Measurements from ENCODE around the gene ARFRP1. TPM values are rescaled to one million over a fixed set of nuclear protein-coding genes. Genes with fewer than 3 reads are reported as not detected.
A peak's percentile ranks its signal among the peaks of the same experiment; 100 is the strongest.

ARFRP1 gene
- total RNA-seq, 4 donors from 2014 or later: 43.6 to 52.1 (median 46.7) TPM

GRCh38 chr20:63706852-63707557 lies 771 bp downstream of the ARFRP1 start:
- intact Hi-C loops (cut with DNase I): no loop called here
- DNase-seq: peak; percentile 42
- whole genome bisulfite sequencing, 2 donors: 13% methylated on average over 15 to 29 of the region's 56 CpGs

GRCh38 chr20:63706027-63706695 lies 1.6 kb downstream of the ARFRP1 start:
- Histone ChIP-seq H3K9me3 (no peaks in the 10 kb centered on the region), H3K27ac (peak overlapping the region in 1 of 3 donors; percentile 28), H3K4me3 (replicated peaks in 1 of 3) (peak overlapping the region in 1 of 3 donors; percentile 88), H3K4me1 (peaks cover 18 to 20% of the 10 kb centered on the region in 2 donors), H3K27me3 (no peaks in the 10 kb centered on the region), H3K36me3 (peaks cover 0 to 19% of the 10 kb centered on the region in 2 donors)
- TF ChIP-seq CTCF (IDR thresholded peaks at IDR 0.05) (no peak), POLR2A (IDR thresholded peaks at IDR 0.05) (no peak)
- 79 to 83% methylated on average over 12 of the region's 12 CpGs for WGBS, 2 donors
- DNase-seq: no peak
- intact Hi-C loops (cut with DNase I): no loop called here

More at GRCh38 chr20:63706852-63707557, 771 bp downstream of the ARFRP1 start:
- Histone ChIP-seq H3K4me1 (peaks cover 18 to 20% of the 10 kb centered on the region in 2 donors), H3K36me3 (peaks cover 4 to 20% of the 10 kb centered on the region in 2 donors), H3K27me3 (no peaks in the 10 kb centered on the region), H3K9me3 (no peaks in the 10 kb centered on the region), H3K4me3 (replicated peaks in 1 of 3) (peak overlapping the region; percentile 80 to 93 (median 88)), H3K27ac (peak overlapping the region; percentile 59 to 80 (median 76))
- no peak for TF ChIP-seq POLR2A (IDR thresholded peaks at IDR 0.05)
- TF ChIP-seq CTCF (IDR thresholded peaks at IDR 0.05): peak in 3 of 6 experiments; percentile 17 to 28 (median 20)

- Histone ChIP-seq H3K27ac (no peak overlapping the region), H3K9me3 (no peaks in the 10 kb centered on the region), H3K4me3 (replicated peaks in 1 of 3) (no peak overlapping the region), H3K4me1 (peaks cover 18 to 20% of the 10 kb centered on the region in 2 donors), H3K27me3 (no peaks in the 10 kb centered on the region), H3K36me3 (peaks cover 0 to 19% of the 10 kb centered on the region in 2 donors)
- DNase-seq: no peak
- WGBS, 2 donors: 92 to 98% methylated on average over 7 to 8 of the region's 8 CpGs
- TF ChIP-seq POLR2A (IDR thresholded peaks at IDR 0.05) (no peak), CTCF (IDR thresholded peaks at IDR 0.05) (no peak)
- intact Hi-C loops (cut with DNase I): no loop called here
Observed at GRCh38 chr20:63705232-63706026, 2.3 kb downstream of the ARFRP1 start.

- no peaks in the 10 kb centered on the region for H3K27me3 ChIP-seq
- peaks cover 0 to 19% of the 10 kb centered on the region in 2 donors for H3K36me3 ChIP-seq
- peaks cover 18 to 22% of the 10 kb centered on the region in 2 donors for H3K4me1 ChIP-seq
- no peaks in the 10 kb centered on the region for H3K9me3 ChIP-seq
- WGBS, 2 donors: 72 to 100% methylated on average over 3 to 5 of the region's 6 CpGs
- no peak overlapping the region for H3K4me3 ChIP-seq (replicated peaks in 1 of 3)
- DNase-seq: no peak
- H3K27ac ChIP-seq: no peak overlapping the region
- TF ChIP-seq CTCF (IDR thresholded peaks at IDR 0.05) (no peak), POLR2A (IDR thresholded peaks at IDR 0.05) (no peak)
- intact Hi-C loops (cut with DNase I): no loop called here
Observed at GRCh38 chr20:63704749-63705117, 3.0 kb downstream of the ARFRP1 start.
